ENCODE measurements around the gene UBASH3A.

Gene UBASH3A

GRCh38 chr21:42493109-42494060, 89.7 kb downstream of the UBASH3A start:
- no peak for DNase-seq

- no peak for DNase-seq
Measured at GRCh38 chr21:42495027-42495426, 91.3 kb downstream of the UBASH3A start.

GRCh38 chr21:42495765-42496119, 92.0 kb downstream of the UBASH3A start:
- DNase-seq: peak; percentile 31

- DNase-seq: peak; percentile 98
Measured at GRCh38 chr21:42496120-42496838, 92.6 kb downstream of the UBASH3A start, which contains the start of gene RSPH1. RSPH1 (minus strand) TSS chr21:42496224; CDS start chr21:42496186, 38 bp downstream.

GRCh38 chr21:42496839-42497202, 93.1 kb downstream of the UBASH3A start:
- DNase-seq: no peak

Data from NCI-H2171 treated with DMSO at 0.1 percent for 48 hours (cell line).